KMS-11 (cell line): ENCODE measurements around the gene ALAD.

Experiments
- H2AFZ ChIP-seq: fragments of 200-600 bp; sonication (generic); 2 replicates; pipeline ENCODE4 v1.6.1; 2016; ENCODE audit warnings: antibody characterized with exemption, mixed run types, low read depth
- H3K27ac ChIP-seq: fragments of 200-600 bp; sonication (generic); 2 replicates; pipeline ENCODE4 v1.6.1; 2016; ENCODE audit warnings: mild to moderate bottlenecking, mixed run types
- H3K27me3 ChIP-seq: fragments of 200-600 bp; sonication (generic); 2 replicates; pipeline ENCODE4 v1.6.1; 2017; ENCODE audit warnings: mild to moderate bottlenecking, low read depth, mixed run types, moderate library complexity; ENCODE audit not compliant: insufficient read depth
- H3K36me3 ChIP-seq: fragments of 200-600 bp; sonication (generic); 2 replicates; pipeline ENCODE4 v1.6.1; 2017; ENCODE audit warnings: mild to moderate bottlenecking, mixed run types; ENCODE audit not compliant: insufficient read depth
- H3K4me1 ChIP-seq: fragments of 200-600 bp; sonication (generic); 2 replicates; pipeline ENCODE4 v1.6.1; 2016; ENCODE audit warnings: mild to moderate bottlenecking, low read depth, mixed run types; ENCODE audit not compliant: poor library complexity, severe bottlenecking
- H3K4me2 ChIP-seq: fragments of 200-600 bp; sonication (generic); 2 replicates; pipeline ENCODE4 v1.7.0; 2016; ENCODE audit warnings: mild to moderate bottlenecking, mixed run types
- H3K4me3 ChIP-seq: fragments of 200-600 bp; sonication (generic); IDR thresholded peaks from 2 replicates; pipeline ENCODE4 v1.6.1; 2017; ENCODE audit warnings: low read depth, low read length, mixed read lengths; ENCODE audit not compliant: insufficient read depth
- H3K79me2 ChIP-seq: fragments of 200-600 bp; sonication (generic); 2 replicates; pipeline ENCODE4 v1.6.1; 2016; ENCODE audit warnings: low read depth, mixed run types; ENCODE audit not compliant: insufficient read depth
- H3K9ac ChIP-seq: fragments of 200-600 bp; sonication (generic); 2 replicates; pipeline ENCODE4 v1.6.1; 2016; ENCODE audit warnings: mild to moderate bottlenecking, mixed run types
- H4K20me1 ChIP-seq: fragments of 200-600 bp; sonication (generic); 2 replicates; pipeline ENCODE4 v1.6.1; 2016; ENCODE audit warnings: mild to moderate bottlenecking, mixed run types; ENCODE audit not compliant: insufficient read depth
- TF ChIP-seq, protein P1 (sequence below): fragments of 200-600 bp; sonication (generic); conservative IDR thresholded peaks from 2 replicates; pipeline ENCODE4 v1.6.1; 2017; ENCODE audit warnings: low read depth, mild to moderate bottlenecking, antibody characterized with exemption, low read length, moderate library complexity, mixed read lengths

Gene ALAD

DNA sequence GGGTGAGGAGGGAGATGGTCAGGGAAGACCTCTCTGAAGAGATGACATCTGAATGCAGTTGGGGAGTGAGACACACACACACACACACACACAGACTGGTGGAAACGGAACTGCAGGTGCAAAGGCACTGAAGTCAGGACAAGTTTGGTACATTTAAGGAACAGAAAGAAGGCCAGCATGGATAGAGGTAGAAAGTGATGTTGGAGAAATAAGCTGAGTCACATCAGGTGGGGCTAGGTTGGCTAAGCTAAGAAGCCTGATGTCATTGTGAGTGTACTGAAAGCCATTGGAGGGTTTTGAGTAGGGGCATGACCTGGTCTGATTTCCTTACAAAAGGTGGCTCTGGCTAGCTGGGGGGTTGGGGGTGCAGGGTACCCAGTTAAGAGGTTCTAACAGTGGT is 48.7 kb downstream of the ALAD start:
- Histone ChIP-seq H3K9ac (no peak overlapping the region), H4K20me1 (no peaks in the 10 kb centered on the region), H2AFZ (no peak overlapping the region; the same call in 1 of the 2 replicates), H3K27me3 (no peaks in the 10 kb centered on the region), H3K4me1 (peaks cover 33% of the 10 kb centered on the region), H3K4me3 (no peak overlapping the region), H3K36me3 (no peaks in the 10 kb centered on the region), H3K27ac (no peak overlapping the region), H3K79me2 (no peaks in the 10 kb centered on the region), H3K4me2 (no peak overlapping the region)
- TF ChIP-seq, protein P1, sequence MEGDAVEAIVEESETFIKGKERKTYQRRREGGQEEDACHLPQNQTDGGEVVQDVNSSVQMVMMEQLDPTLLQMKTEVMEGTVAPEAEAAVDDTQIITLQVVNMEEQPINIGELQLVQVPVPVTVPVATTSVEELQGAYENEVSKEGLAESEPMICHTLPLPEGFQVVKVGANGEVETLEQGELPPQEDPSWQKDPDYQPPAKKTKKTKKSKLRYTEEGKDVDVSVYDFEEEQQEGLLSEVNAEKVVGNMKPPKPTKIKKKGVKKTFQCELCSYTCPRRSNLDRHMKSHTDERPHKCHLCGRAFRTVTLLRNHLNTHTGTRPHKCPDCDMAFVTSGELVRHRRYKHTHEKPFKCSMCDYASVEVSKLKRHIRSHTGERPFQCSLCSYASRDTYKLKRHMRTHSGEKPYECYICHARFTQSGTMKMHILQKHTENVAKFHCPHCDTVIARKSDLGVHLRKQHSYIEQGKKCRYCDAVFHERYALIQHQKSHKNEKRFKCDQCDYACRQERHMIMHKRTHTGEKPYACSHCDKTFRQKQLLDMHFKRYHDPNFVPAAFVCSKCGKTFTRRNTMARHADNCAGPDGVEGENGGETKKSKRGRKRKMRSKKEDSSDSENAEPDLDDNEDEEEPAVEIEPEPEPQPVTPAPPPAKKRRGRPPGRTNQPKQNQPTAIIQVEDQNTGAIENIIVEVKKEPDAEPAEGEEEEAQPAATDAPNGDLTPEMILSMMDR: no peak

DNA sequence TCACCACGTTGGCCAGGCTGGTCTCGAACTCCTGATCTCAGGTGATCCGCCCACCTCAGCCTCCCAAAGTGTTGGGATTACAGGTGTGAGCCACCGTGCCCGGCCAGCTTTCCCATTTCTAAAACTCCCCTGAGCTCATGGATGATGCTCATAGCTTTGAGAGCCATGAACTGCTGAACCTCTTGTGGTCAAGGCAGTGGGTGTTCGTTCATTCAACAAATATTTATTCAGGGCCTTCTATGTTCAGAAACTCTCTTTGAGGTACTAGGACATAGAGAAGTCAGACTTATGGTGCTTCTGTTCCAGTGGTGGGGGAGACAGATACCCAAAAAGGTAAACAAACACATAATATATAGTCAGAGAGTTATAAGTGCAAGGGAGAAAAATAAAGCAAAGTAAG is 49.1 kb downstream of the ALAD start:
- Histone ChIP-seq H3K79me2 (no peaks in the 10 kb centered on the region), H2AFZ (no peak overlapping the region; the same call in 1 of the 2 replicates), H3K27ac (no peak overlapping the region), H3K4me3 (no peak overlapping the region), H4K20me1 (no peaks in the 10 kb centered on the region), H3K36me3 (no peaks in the 10 kb centered on the region), H3K27me3 (no peaks in the 10 kb centered on the region), H3K4me1 (peaks cover 33% of the 10 kb centered on the region), H3K9ac (no peak overlapping the region), H3K4me2 (no peak overlapping the region)
- TF ChIP-seq, protein P1: no peak

DNA sequence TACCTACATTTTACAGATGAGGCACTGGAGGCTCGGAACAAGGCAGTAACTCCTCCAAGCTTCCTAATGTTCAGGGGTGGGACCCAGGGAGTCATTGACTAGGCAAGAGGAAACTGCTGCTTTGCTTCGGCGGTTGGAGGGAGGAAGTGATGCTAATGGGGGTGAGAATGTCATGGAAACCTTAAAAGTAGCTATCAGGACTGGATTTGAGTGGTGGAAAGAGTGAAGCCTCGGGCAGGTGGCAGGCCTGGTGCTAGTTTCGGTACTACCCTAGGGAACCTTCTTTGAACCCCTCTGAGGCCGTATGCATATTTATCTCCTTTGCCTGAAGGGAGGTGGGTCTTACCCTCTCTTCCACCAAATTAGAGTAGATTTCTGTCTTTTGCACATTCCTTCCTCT is 50.1 kb downstream of the ALAD start:
- H3K4me3 ChIP-seq: no peak overlapping the region
- H3K9ac ChIP-seq: peak overlapping the region; percentile 36; the same call in 1 of the 2 replicates
- H2AFZ ChIP-seq: peak overlapping the region; percentile 70; the same call in 1 of the 2 replicates
- H3K4me2 ChIP-seq: peak overlapping the region; percentile 96
- peaks cover 33% of the 10 kb centered on the region for H3K4me1 ChIP-seq
- no peaks in the 10 kb centered on the region for H3K79me2 ChIP-seq
- H3K27ac ChIP-seq: peak overlapping the region; percentile 56
- no peaks in the 10 kb centered on the region for H3K36me3 ChIP-seq
- H4K20me1 ChIP-seq: no peaks in the 10 kb centered on the region
- H3K27me3 ChIP-seq: no peaks in the 10 kb centered on the region
- TF ChIP-seq, protein P1: no peak

DNA sequence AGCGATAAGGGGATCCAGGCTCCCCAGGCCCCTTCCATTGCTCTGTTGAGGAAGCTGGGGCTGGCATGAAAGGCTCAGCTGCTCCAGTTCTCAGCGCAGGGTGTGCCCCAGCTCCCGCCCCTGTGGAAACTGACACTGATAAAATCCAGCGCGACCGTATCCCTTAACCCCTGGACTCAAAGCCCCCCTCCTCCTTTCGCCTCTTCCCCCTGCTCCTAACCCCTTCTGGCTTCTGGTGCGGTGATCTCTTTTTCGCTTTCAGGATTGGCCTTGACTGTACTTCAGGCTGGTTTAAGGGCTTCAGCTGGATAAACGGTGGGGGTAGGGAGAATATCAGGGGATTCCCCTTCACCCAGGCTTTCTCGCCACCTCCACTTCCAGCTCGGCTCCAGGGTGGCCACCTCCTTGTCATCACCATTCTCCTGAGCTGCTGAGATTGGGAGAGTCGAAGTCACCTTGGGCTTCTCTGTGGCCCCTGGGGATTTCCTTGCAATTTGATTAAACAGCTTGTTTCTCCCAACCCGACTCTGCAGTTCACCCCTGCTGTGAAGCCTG is 50.9 kb downstream of the ALAD start:
- Histone ChIP-seq H3K4me3 (no peak overlapping the region), H3K4me2 (peak overlapping the region; percentile 96)

More for the DNA sequence above, 50.9 kb downstream of the ALAD start:
- peak overlapping the region; percentile 70; the same call in 1 of the 2 replicates for H2AFZ ChIP-seq
- TF ChIP-seq, protein P1: no peak
- no peaks in the 10 kb centered on the region for H3K27me3 ChIP-seq
- H3K79me2 ChIP-seq: no peaks in the 10 kb centered on the region
- H3K36me3 ChIP-seq: no peaks in the 10 kb centered on the region
- H3K9ac ChIP-seq: peak overlapping the region; percentile 36; the same call in 1 of the 2 replicates
- H4K20me1 ChIP-seq: no peaks in the 10 kb centered on the region
- peak overlapping the region; percentile 56 for H3K27ac ChIP-seq
- peaks cover 33% of the 10 kb centered on the region for H3K4me1 ChIP-seq
